Gastrocnemius medialis (tissue), 4 donors: ENCODE measurements around the gene SLC16A8. TPM values are rescaled to one million over a fixed set of nuclear protein-coding genes. Genes with fewer than 3 reads are reported as not detected.
"Not testable (repeated sequence)": the region's sequence is repeated elsewhere in the genome, so short reads cannot be mapped to it uniquely, and the experiment has no call there.

ENCODE experiments used
- ATAC-seq, 2 donors: fragments of 150-250 bp; one replicate each; pipeline ENCODE4 v1.9.1; 2016
- DNase-seq, 2 donors: peaks; one replicate each; pipeline ENCODE4 v3.0.0-alpha.2; 2019
- H3K27ac ChIP-seq, 4 donors: fragments of 200-600 bp; sonication (generic); 1 replicate in 1 of 4; 2 replicates in 3 of 4; pipeline ENCODE4 v1.5.1; 2016 to 2018; ENCODE audit warnings: mild to moderate bottlenecking in 2 of 4, moderate library complexity in 1 of 4
- H3K27me3 ChIP-seq, 3 donors: fragments of 200-600 bp; sonication (generic) in 2 of 3; 1 replicate in 1 of 3; 2 replicates in 2 of 3; pipeline versions ENCODE4 v1.5.1 to v1.6.0; 2016 to 2019; ENCODE audit warnings: mild to moderate bottlenecking in 1 of 3, moderate library complexity in 1 of 3
- H3K36me3 ChIP-seq, 2 donors: fragments of 200-600 bp; sonication (generic) in 1 of 2; one replicate each; pipeline ENCODE4 v1.5.1; 2017 to 2018
- H3K4me1 ChIP-seq, 2 donors: fragments of 200-600 bp; sonication (generic) in 1 of 2; one replicate each; pipeline ENCODE4 v1.5.1; 2016 to 2017; ENCODE audit warnings: mild to moderate bottlenecking in 2 of 2
- H3K4me3 ChIP-seq, 4 donors: fragments of 200-600 bp; sonication (generic) in 3 of 4; 1 replicate in 1 of 4; 2 replicates in 3 of 4; pipeline ENCODE4 v1.5.1; 2016 to 2019; ENCODE audit warnings: mild to moderate bottlenecking in 2 of 4
- H3K9me3 ChIP-seq, 3 donors: fragments of 200-600 bp; sonication (generic) in 2 of 3; 1 replicate in 1 of 3; 2 replicates in 2 of 3; pipeline ENCODE4 v1.5.1; 2016 to 2019
- CTCF ChIP-seq, 5 experiments: fragments of 450-650 bp in 3 of 5; fragments of 200-600 bp in 2 of 5; sonication (generic) in 2 of 5; IDR thresholded peaks in 4 of 5; conservative IDR thresholded peaks in 1 of 5; 1 replicate in 4 of 5; 2 replicates in 1 of 5; pipeline ENCODE4 v1.5.1; 2016 to 2019; ENCODE audit warnings: antibody characterized with exemption in 5 of 5, mild to moderate bottlenecking in 3 of 5, moderate library complexity in 3 of 5
- POLR2A ChIP-seq, 2 donors: fragments of 450-650 bp; IDR thresholded peaks; one replicate each; pipeline ENCODE4 v1.6.1; 2017; ENCODE audit warnings: antibody characterized with exemption in 2 of 2, mild to moderate bottlenecking in 2 of 2, moderate library complexity in 2 of 2
- in situ Hi-C, 4 donors: fragments of 200-750 bp; cut with MboI; loops; one replicate each; pipeline versions ENCODE4 v1.15.0 to v1.8.0; 2017; ENCODE audit warnings: low sequenced_read_pairs in 4 of 4
- intact Hi-C: fragments of 100-400 bp; cut with DNase I; formaldehyde crosslinking; loops from one replicate; pipeline ENCODE4 v1.15.1; 2023; ENCODE audit warnings: low total_unique reads
- total RNA-seq, 4 donors: library from RNA; depleted of rRNA; stranded (reverse); fragments of >200 nt; gene quantifications; one replicate each; pipeline versions ENCODE4 v1.1.0 to v1.2.3, GENCODE V29; 2016

Gene SLC16A8
- total RNA-seq, 4 donors from 2014 or later, result 0.42 TPM; not detected in 3

DNA sequence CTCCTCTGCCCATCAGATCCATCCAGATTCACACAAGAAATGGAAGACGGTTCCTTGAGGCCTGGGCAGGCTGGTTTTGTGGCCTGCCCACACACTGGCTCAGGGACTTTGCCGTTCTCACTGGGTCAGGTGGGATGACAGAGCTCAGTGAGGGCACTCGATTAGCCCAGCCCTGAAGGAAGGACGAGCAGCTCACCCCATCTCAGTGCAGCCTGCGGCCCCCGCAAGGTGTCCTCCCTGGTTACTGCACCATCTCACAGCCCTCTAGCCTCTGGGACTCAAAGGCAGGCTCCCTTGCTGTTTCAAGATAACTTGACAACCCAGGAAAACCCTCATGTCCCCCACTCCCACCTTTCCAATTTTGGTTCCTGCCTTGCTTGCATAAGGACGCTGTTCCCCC is 4.2 kb downstream of the SLC16A8 start:
- H3K4me1 ChIP-seq, result peaks cover 11 to 15% of the 10 kb centered on the region in 2 donors
- intact Hi-C loops, result no loop called here
- H3K9me3 ChIP-seq, result no peaks in the 10 kb centered on the region
- in situ Hi-C loops, result no loop called here
- H3K4me3 ChIP-seq, result no peak overlapping the region
- H3K36me3 ChIP-seq, result peaks cover 0 to 5% of the 10 kb centered on the region in 2 donors
- TF ChIP-seq CTCF (IDR thresholded peaks at IDR 0.05 in 4 of 5, conservative IDR thresholded peaks at IDR 0.05 in 1 of 5) (no peak), POLR2A (IDR thresholded peaks at IDR 0.05) (no peak)
- peaks cover 15 to 20% (median 17%) of the 10 kb centered on the region in 3 donors for H3K27me3 ChIP-seq
- H3K27ac ChIP-seq, result no peak overlapping the region
- DNase-seq, result no peak
- no peak for ATAC-seq

- DNase-seq, H3K27ac ChIP-seq, in situ Hi-C loops, intact Hi-C loops, H3K4me3 ChIP-seq, ATAC-seq, H3K9me3 ChIP-seq: not testable (repeated sequence)
- Histone ChIP-seq H3K36me3 (peaks cover 0 to 11% of the 10 kb centered on the region in 2 donors), H3K27me3 (peaks cover 15 to 20% (median 17%) of the 10 kb centered on the region in 3 donors), H3K4me1 (peaks cover 11 to 15% of the 10 kb centered on the region in 2 donors)
Measured at GRCh38 chr22:38079208-38079607, 4.8 kb downstream of the SLC16A8 start.

DNA sequence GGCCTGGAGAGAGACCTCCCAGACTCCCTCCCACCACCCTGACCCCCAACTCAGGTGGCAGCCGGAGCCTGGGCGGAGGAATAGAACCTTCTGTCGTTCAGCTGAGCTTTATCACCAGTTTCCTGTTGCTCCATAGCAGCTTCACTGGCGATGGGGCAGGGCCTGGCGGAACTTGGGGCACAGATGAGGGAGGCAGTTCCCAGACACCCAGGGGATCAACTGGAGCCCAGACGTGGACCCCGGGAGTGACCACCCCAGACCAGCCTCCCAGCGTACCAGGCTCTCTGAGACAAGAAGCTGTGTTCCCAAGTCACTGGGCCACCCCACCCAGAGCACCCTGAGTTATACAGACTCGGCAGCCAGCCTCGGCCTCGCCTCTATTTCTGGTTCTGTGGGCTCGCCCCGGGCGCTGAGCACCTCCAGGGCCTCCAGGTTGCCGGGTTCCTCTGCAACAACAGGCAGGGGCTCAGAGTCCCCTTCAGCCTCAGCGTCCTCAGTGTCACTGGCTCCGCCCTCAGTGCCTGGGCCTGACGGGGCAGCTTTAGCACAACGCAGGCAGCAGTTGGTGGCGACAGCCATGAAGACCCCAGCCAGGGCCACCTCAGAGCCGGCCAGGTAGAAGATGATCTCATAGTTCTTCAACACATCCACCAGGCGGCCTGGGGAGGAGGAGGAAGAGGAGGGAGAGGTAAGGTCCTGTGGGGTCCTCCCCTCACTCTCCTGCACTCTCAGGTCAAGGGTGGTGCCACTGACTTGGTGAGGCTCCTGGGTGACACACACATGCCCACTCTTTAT is 5.7 kb downstream of the SLC16A8 start:
- in situ Hi-C loops, result no loop called here
- no peak for ATAC-seq
- no peak for DNase-seq
- Histone ChIP-seq H3K27me3 (peaks cover 15 to 18% (median 15%) of the 10 kb centered on the region in 3 donors), H3K4me1 (peaks cover 11 to 15% of the 10 kb centered on the region in 2 donors), H3K36me3 (peaks cover 0 to 21% of the 10 kb centered on the region in 2 donors), H3K9me3 (no peaks in the 10 kb centered on the region), H3K4me3 (no peak overlapping the region), H3K27ac (no peak overlapping the region)
- intact Hi-C loops, result no loop called here
- TF ChIP-seq POLR2A (IDR thresholded peaks at IDR 0.05) (no peak), CTCF (IDR thresholded peaks at IDR 0.05 in 4 of 5, conservative IDR thresholded peaks at IDR 0.05 in 1 of 5) (no peak)

- Histone ChIP-seq H3K27me3 (peaks cover 10 to 12% (median 10%) of the 10 kb centered on the region in 3 donors), H3K36me3 (peaks cover 0 to 27% of the 10 kb centered on the region in 2 donors), H3K9me3 (no peaks in the 10 kb centered on the region), H3K27ac (no peak overlapping the region), H3K4me3 (no peak overlapping the region), H3K4me1 (peaks cover 11 to 14% of the 10 kb centered on the region in 2 donors)
- TF ChIP-seq POLR2A (IDR thresholded peaks at IDR 0.05) (no peak), CTCF (IDR thresholded peaks at IDR 0.05 in 4 of 5, conservative IDR thresholded peaks at IDR 0.05 in 1 of 5) (no peak)
- in situ Hi-C loops (no loop called here), intact Hi-C loops (no loop called here)
- DNase-seq (no peak), ATAC-seq (no peak)
Measured at GRCh38 chr22:38077595-38077994, 6.4 kb downstream of the SLC16A8 start.

DNA sequence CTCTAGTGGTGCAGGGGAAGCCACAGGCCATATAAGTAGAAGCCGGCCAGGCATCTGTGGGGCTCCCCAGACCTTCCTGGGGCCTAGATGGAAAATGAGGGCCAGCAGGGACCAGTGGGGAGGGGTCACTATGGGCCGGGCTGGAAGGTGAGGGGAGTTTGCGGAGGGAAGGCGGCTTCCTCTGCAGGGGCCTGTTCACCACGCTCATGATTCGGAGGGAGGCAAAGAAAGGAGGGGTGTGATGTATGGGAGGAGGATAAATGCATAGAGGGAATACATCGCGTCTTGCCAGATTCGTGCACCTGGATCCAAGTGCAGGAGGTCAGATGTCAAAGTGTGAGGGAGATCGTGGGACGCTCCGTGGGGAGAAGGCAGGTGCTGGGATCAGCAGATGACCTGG is 6.9 kb downstream of the SLC16A8 start:
- no peak for ATAC-seq
- in situ Hi-C loops (no loop called here), intact Hi-C loops (no loop called here)
- Histone ChIP-seq H3K9me3 (no peaks in the 10 kb centered on the region), H3K27me3 (peaks cover 5 to 7% (median 6%) of the 10 kb centered on the region in 3 donors), H3K27ac (no peak overlapping the region), H3K36me3 (peaks cover 0 to 31% of the 10 kb centered on the region in 2 donors), H3K4me3 (no peak overlapping the region), H3K4me1 (peaks cover 7 to 9% of the 10 kb centered on the region in 2 donors)
- no peak for DNase-seq
- TF ChIP-seq CTCF (IDR thresholded peaks at IDR 0.05 in 4 of 5, conservative IDR thresholded peaks at IDR 0.05 in 1 of 5) (no peak), POLR2A (IDR thresholded peaks at IDR 0.05) (no peak)
